Endothelial cell (in vitro differentiated cells): ENCODE results near the gene UQCC3. TPM values are rescaled to one million over a fixed set of nuclear protein-coding genes. Genes with fewer than 3 reads are reported as not detected.

Source experiments
- DNase-seq: peaks from one replicate; pipeline ENCODE4 v3.0.0; 2021; ENCODE audit warnings: low spot score
- H3K27ac Mint-ChIP-seq: one replicate; pipeline ENCODE4 v1.8.0; 2021; ENCODE audit warnings: mixed read lengths, inconsistent platforms; ENCODE audit not compliant: unreplicated experiment
- H3K27me3 Mint-ChIP-seq: one replicate; pipeline ENCODE4 v1.8.0; 2021; ENCODE audit warnings: mild to moderate bottlenecking, moderate library complexity, mixed read lengths, inconsistent platforms; ENCODE audit not compliant: unreplicated experiment
- H3K36me3 Mint-ChIP-seq: one replicate; pipeline ENCODE4 v1.8.0; 2021; ENCODE audit warnings: mild to moderate bottlenecking, low read depth, mixed read lengths, inconsistent platforms; ENCODE audit not compliant: unreplicated experiment
- H3K4me1 Mint-ChIP-seq: one replicate; pipeline ENCODE4 v1.8.0; 2021; ENCODE audit warnings: mild to moderate bottlenecking, mixed read lengths, inconsistent platforms; ENCODE audit not compliant: unreplicated experiment
- H3K4me3 Mint-ChIP-seq: one replicate; pipeline ENCODE4 v1.8.0; 2021; ENCODE audit warnings: mild to moderate bottlenecking, mixed read lengths, inconsistent platforms; ENCODE audit not compliant: unreplicated experiment
- H3K9me3 Mint-ChIP-seq: one replicate; pipeline ENCODE4 v1.8.0; 2021; ENCODE audit warnings: mixed read lengths, inconsistent platforms; ENCODE audit not compliant: unreplicated experiment
- CTCF ChIP-seq: fragments of 200-600 bp; sonication (generic); IDR thresholded peaks from one replicate; pipeline ENCODE4 v1.5.0; 2021; ENCODE audit warnings: antibody characterized with exemption; ENCODE audit not compliant: unreplicated experiment
- total RNA-seq: library from RNA; stranded (reverse); fragmentation: NEBNext Ultra II Directional; extraction: Animal tissue kit (Norgen Biotek cat#: 25700); gene quantifications from one replicate; pipeline ENCODE4 v1.2.1, GENCODE V29; 2021; ENCODE audit not compliant: unreplicated experiment

Gene UQCC3
- total RNA-seq, 1 donor from 2014 or later, result 4.7 TPM

GRCh38 chr11:62654297-62654696 lies 17.2 kb upstream of the UQCC3 start:
- peaks cover 7% of the 10 kb centered on the region for H3K4me1 Mint-ChIP-seq
- H3K36me3 Mint-ChIP-seq, result peaks cover 4% of the 10 kb centered on the region
- peaks cover 8% of the 10 kb centered on the region for H3K27me3 Mint-ChIP-seq
- peak overlapping the region; percentile 24 for H3K27ac Mint-ChIP-seq
- no peak for TF ChIP-seq CTCF
- H3K4me3 Mint-ChIP-seq, result no peak overlapping the region
- H3K9me3 Mint-ChIP-seq, result no peaks in the 10 kb centered on the region
- no peak for DNase-seq

GRCh38 chr11:62656796-62657429 lies 14.6 kb upstream of the UQCC3 start:
- Mint-ChIP-seq H3K27ac (no peak overlapping the region), H3K27me3 (peaks cover 8% of the 10 kb centered on the region), H3K36me3 (no peaks in the 10 kb centered on the region), H3K4me3 (no peak overlapping the region), H3K4me1 (peaks cover 7% of the 10 kb centered on the region), H3K9me3 (no peaks in the 10 kb centered on the region)
- no peak for TF ChIP-seq CTCF
- no peak for DNase-seq

- peaks cover 3% of the 10 kb centered on the region for H3K27me3 Mint-ChIP-seq
- no peak for TF ChIP-seq CTCF
- peaks cover 4% of the 10 kb centered on the region for H3K36me3 Mint-ChIP-seq
- no peak for DNase-seq
- H3K9me3 Mint-ChIP-seq, result no peaks in the 10 kb centered on the region
- H3K4me3 Mint-ChIP-seq, result peak overlapping the region; percentile 97
- peaks cover 19% of the 10 kb centered on the region for H3K4me1 Mint-ChIP-seq
- H3K27ac Mint-ChIP-seq, result peak overlapping the region; percentile 90
Observed at GRCh38 chr11:62664405-62665074, 6.9 kb upstream of the UQCC3 start.

- no peak for TF ChIP-seq CTCF
- H3K4me1 Mint-ChIP-seq, result peaks cover 20% of the 10 kb centered on the region
- H3K27ac Mint-ChIP-seq, result peak within 1 kb of the TSS; percentile 90
- peaks cover 4% of the 10 kb centered on the region for H3K36me3 Mint-ChIP-seq
- H3K9me3 Mint-ChIP-seq, result no peaks in the 10 kb centered on the region
- peak within 1 kb of the TSS; percentile 97 for H3K4me3 Mint-ChIP-seq
- DNase-seq, result peak; percentile 96
- H3K27me3 Mint-ChIP-seq, result peaks cover 3% of the 10 kb centered on the region
Observed at GRCh38 chr11:62665075-62665598, 6.3 kb upstream of the UQCC3 start, which contains the start of the genes C11orf98 and CSKMT. Gene C11orf98, minus strand, starts transcription at chr11:62665210. Its CDS starts 41 bp downstream, at chr11:62665169. Gene CSKMT, plus strand, starts transcription at chr11:62665312. Its CDS starts 568 bp downstream, at chr11:62665880.
